Uterus (tissue), 2 donors: ENCODE data around the gene ANAPC13.

Experiments used
- POLR2A ChIP-seq, 2 donors: fragments of 450-650 bp; IDR thresholded peaks; one replicate each; pipeline ENCODE4 v1.6.1; 2016; ENCODE audit warnings: antibody characterized with exemption in 2 of 2, mild to moderate bottlenecking in 1 of 2, moderate library complexity in 1 of 2
- TF ChIP-seq, protein P1 (sequence below), 4 experiments: fragments of 200-600 bp in 2 of 4; fragments of 450-650 bp in 2 of 4; sonication (generic) in 2 of 4; IDR thresholded peaks; one replicate each; pipeline ENCODE4 v1.5.1; 2016 to 2019; ENCODE audit warnings: antibody characterized with exemption in 4 of 4, mild to moderate bottlenecking in 2 of 4, moderate library complexity in 1 of 4

DNA sequence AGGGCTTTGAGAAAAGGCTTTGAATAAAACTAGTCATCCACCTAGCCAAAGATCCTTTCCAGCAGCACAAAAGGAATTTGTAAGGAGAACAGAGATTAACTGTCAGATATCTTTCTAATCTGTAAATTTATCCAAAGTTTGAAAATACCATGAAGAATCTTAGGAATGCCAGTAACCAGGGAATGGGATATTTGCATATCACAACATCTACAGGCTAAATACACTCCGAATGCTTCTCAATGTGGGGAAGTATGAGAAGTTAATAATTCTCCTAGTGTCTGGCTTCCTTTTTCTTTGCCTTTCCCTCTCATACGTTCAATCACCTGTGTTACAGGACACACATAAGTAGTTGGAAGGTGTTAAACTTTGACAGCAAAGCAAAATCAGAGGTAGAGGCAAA lies 7.8 kb downstream of the ANAPC13 start:
- TF ChIP-seq, protein P1, sequence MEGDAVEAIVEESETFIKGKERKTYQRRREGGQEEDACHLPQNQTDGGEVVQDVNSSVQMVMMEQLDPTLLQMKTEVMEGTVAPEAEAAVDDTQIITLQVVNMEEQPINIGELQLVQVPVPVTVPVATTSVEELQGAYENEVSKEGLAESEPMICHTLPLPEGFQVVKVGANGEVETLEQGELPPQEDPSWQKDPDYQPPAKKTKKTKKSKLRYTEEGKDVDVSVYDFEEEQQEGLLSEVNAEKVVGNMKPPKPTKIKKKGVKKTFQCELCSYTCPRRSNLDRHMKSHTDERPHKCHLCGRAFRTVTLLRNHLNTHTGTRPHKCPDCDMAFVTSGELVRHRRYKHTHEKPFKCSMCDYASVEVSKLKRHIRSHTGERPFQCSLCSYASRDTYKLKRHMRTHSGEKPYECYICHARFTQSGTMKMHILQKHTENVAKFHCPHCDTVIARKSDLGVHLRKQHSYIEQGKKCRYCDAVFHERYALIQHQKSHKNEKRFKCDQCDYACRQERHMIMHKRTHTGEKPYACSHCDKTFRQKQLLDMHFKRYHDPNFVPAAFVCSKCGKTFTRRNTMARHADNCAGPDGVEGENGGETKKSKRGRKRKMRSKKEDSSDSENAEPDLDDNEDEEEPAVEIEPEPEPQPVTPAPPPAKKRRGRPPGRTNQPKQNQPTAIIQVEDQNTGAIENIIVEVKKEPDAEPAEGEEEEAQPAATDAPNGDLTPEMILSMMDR (IDR thresholded peaks at IDR 0.05): no peak
- TF ChIP-seq POLR2A (IDR thresholded peaks at IDR 0.05): no peak
